ENCODE measurements around the gene ITPR1.
A peak's percentile ranks its signal among the peaks of the same experiment; 100 is the strongest.

ITPR1 gene

DNA sequence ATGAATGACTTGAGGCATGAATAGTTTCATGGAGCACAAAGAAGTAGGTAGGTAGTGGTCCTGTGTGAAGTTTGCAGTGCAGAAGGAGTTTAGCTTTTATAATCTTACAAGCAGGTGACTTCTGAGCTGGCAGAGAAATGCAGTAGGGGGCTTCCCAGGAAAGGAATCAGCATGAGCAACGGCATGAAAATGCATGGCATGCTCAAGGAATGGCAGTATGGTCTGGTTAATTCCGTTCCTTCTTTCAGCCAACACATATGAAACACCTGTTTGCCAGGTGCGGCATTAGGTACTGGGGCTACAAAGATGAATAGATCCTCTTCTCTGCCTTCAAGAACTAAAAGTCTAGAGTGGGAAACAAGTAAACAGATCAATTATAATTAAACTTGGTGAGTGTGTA is 348.1 kb downstream of the ITPR1 start:
- no peak overlapping the region for H3K27ac ChIP-seq (ENCODE audit: insufficient read depth in 1 of 2, low read depth in 1 of 2, low read length in 2 of 2, poor library complexity in 1 of 2, severe bottlenecking in 2 of 2)
- H3K9me3 ChIP-seq (ENCODE audit: control extremely low read depth in 1 of 5, control insufficient read depth in 4 of 5, insufficient read depth in 2 of 5, low read depth in 1 of 5, low read length in 4 of 5) = no peaks in the 10 kb centered on the region
- H3K4me3 ChIP-seq (ENCODE audit: control insufficient read depth in 1 of 7, extremely low read depth in 1 of 7, insufficient read depth in 4 of 7, low read depth in 2 of 7, low read length in 6 of 7) = no peak overlapping the region
- H3K36me3 ChIP-seq (ENCODE audit: control insufficient read depth in 4 of 4, insufficient read depth in 4 of 4, low read length in 3 of 4) = peaks cover 17 to 31% (median 21%) of the 10 kb centered on the region in 4 experiments
- POLR2A ChIA-PET = no interaction called here
- H3K27me3 ChIP-seq (replicated peaks in 2 of 5; ENCODE audit: control insufficient read depth in 4 of 5, insufficient read depth in 5 of 5, low read length in 4 of 5) = no peaks in the 10 kb centered on the region
- WGBS (ENCODE audit: insufficient coverage) = 86% methylated on average over 1 of the region's 3 CpGs
- peaks cover 7 to 32% (median 21%) of the 10 kb centered on the region in 4 experiments for H3K4me1 ChIP-seq (ENCODE audit: control extremely low read depth in 1 of 4, control insufficient read depth in 4 of 4, insufficient read depth in 4 of 4, low read length in 3 of 4)
- no peak for DNase-seq
- CTCF ChIA-PET = interaction anchor here (1.5 to 1.9 kb wide), 2 partner anchors 10 to 25 kb away, joined by 3 to 7 read pairs; no protein-coding TSS in a partner anchor

DNA sequence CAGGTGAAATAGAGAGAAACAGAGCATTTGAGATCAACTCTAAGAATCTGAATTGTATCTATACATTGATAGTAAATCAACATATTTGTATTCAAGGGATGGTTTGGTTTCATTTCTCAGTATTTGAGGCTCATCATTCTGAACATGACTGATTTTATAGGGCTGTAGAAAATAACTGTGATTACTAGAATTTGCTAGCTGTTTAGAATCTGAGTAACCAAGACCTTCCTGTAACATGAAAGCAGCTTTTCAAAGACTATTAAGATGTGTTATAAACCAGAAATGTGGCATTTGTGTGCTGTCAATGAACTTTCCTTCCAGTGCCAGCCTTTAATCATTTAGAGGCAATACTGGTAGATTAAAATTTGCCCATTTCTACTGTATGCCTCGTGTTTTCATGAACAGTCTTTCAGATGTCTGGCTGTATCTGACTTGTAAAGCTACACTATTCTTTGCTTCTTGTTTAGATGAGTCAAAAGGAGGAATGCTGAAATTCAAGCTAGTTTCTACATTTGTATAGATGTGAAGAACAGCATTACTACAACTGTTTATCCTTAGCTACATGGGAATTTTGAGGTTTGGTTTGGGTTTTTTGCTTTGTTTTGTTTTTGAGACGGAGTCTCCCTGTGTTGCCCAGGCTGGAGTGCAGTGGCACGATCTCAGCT is 348.8 kb downstream of the ITPR1 start:
- POLR2A ChIA-PET = no interaction called here
- peaks cover 11 to 34% (median 22%) of the 10 kb centered on the region in 4 experiments for H3K4me1 ChIP-seq (ENCODE audit: control extremely low read depth in 1 of 4, control insufficient read depth in 4 of 4, insufficient read depth in 4 of 4, low read length in 3 of 4)

DNA sequence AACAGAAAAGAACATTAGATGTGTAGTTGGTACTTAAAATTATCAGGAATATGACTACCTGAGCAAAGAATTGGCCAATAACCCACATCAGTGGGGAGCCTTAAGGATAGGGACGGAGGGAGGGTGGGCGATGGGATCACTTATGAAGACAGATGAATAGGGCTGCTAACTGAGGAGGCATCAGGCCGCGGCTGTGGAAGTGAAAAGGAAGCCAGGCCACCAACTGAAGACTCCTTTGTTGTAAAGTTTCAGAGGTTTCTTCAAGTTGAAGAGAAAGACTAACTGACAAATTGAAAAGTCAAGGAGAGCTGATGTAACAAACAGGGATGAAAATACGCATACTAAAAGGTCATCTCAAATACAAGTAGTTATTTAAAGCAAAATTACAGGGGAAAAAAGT is 350.5 kb downstream of the ITPR1 start:
- H3K9me3 ChIP-seq (ENCODE audit: control extremely low read depth in 1 of 5, control insufficient read depth in 4 of 5, insufficient read depth in 2 of 5, low read depth in 1 of 5, low read length in 4 of 5) = no peaks in the 10 kb centered on the region
- DNase-seq = no peak
- peaks cover 10 to 16% (median 13%) of the 10 kb centered on the region in 4 experiments for H3K36me3 ChIP-seq (ENCODE audit: control insufficient read depth in 4 of 4, insufficient read depth in 4 of 4, low read length in 3 of 4)
- peaks cover 11 to 31% (median 19%) of the 10 kb centered on the region in 4 experiments for H3K4me1 ChIP-seq (ENCODE audit: control extremely low read depth in 1 of 4, control insufficient read depth in 4 of 4, insufficient read depth in 4 of 4, low read length in 3 of 4)
- CTCF ChIA-PET = interaction anchor here (0.6 to 1.9 kb wide), 7 partner anchors 11 to 282 kb away, joined by 3 to 5 read pairs (median 4); partner anchors contain the start of gene BHLHE40
- no peak overlapping the region for H3K27ac ChIP-seq (ENCODE audit: insufficient read depth in 1 of 2, low read depth in 1 of 2, low read length in 2 of 2, poor library complexity in 1 of 2, severe bottlenecking in 2 of 2)
- POLR2A ChIA-PET = no interaction called here
- 98% methylated on average over 4 of the region's 5 CpGs for WGBS (ENCODE audit: insufficient coverage)
- H3K4me3 ChIP-seq (ENCODE audit: control insufficient read depth in 1 of 7, extremely low read depth in 1 of 7, insufficient read depth in 4 of 7, low read depth in 2 of 7, low read length in 6 of 7) = no peak overlapping the region
- H3K27me3 ChIP-seq (replicated peaks in 2 of 5; ENCODE audit: control insufficient read depth in 4 of 5, insufficient read depth in 5 of 5, low read length in 4 of 5) = no peaks in the 10 kb centered on the region

More for the DNA sequence above, 348.8 kb downstream of the ITPR1 start:
- no peak for DNase-seq
- Histone ChIP-seq H3K9me3 (ENCODE audit: control extremely low read depth in 1 of 5, control insufficient read depth in 4 of 5, insufficient read depth in 2 of 5, low read depth in 1 of 5, low read length in 4 of 5) (no peaks in the 10 kb centered on the region), H3K27me3 (replicated peaks in 2 of 5; ENCODE audit: control insufficient read depth in 4 of 5, insufficient read depth in 5 of 5, low read length in 4 of 5) (no peaks in the 10 kb centered on the region), H3K36me3 (ENCODE audit: control insufficient read depth in 4 of 4, insufficient read depth in 4 of 4, low read length in 3 of 4) (peaks cover 14 to 27% (median 19%) of the 10 kb centered on the region in 4 experiments), H3K4me3 (ENCODE audit: control insufficient read depth in 1 of 7, extremely low read depth in 1 of 7, insufficient read depth in 4 of 7, low read depth in 2 of 7, low read length in 6 of 7) (no peak overlapping the region), H3K27ac (ENCODE audit: insufficient read depth in 1 of 2, low read depth in 1 of 2, low read length in 2 of 2, poor library complexity in 1 of 2, severe bottlenecking in 2 of 2) (no peak overlapping the region)
- CTCF ChIA-PET = interaction anchor here (1.5 to 1.9 kb wide), 2 partner anchors 11 to 24 kb away, joined by 3 to 7 read pairs; no protein-coding TSS in a partner anchor
- 100% methylated on average over 2 of the region's 3 CpGs for WGBS (ENCODE audit: insufficient coverage)

DNA sequence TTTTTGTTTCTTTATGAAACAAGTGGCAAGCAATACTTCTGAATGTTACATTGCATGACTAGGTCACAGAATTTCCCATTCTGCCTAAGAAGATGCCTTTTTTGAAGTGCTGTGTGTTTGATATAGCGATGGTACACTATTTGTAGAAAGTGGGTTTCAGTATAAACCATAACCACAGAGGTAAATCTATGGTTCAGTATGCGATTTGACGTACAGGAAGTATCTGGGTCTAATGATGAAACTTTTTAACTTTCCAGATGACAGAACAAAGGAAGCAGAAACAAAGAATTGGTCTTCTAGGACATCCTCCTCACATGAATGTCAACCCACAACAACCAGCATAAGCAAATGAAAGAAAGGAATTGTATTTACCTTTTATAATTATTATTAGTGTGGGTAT is 352.7 kb downstream of the ITPR1 start:
- WGBS (ENCODE audit: insufficient coverage) = no CpG with 5 or more reads among the region's 3 CpGs
- CTCF ChIA-PET = interaction anchor here (1.2 kb wide), 1 partner anchor 178 kb away, joined by 3 read pairs; no protein-coding TSS in a partner anchor
- DNase-seq = peak; percentile 83 to 90 (median 87)

DNA sequence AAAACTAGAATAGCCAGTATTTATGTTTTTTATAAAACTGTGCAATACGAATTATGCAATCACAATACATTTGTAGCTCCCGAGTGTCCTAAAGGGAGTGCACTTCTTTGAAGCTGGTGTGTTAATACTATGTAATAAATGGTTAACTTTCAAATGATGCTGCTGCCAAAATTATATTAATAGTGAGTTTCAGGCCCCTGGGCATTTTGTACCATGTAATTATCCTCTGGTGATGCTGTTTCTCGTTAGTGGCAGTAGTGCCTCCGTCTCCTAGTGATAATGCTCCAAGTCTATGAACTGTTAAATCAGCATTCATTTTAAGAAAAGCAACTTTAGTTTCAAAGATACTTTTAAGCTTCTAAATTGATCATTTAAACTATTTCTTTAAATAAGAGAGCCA is 353.4 kb downstream of the ITPR1 start:
- Histone ChIP-seq H3K4me1 (ENCODE audit: control extremely low read depth in 1 of 4, control insufficient read depth in 4 of 4, insufficient read depth in 4 of 4, low read length in 3 of 4) (peaks cover 25 to 50% (median 32%) of the 10 kb centered on the region in 4 experiments), H3K27ac (ENCODE audit: insufficient read depth in 1 of 2, low read depth in 1 of 2, low read length in 2 of 2, poor library complexity in 1 of 2, severe bottlenecking in 2 of 2) (no peak overlapping the region), H3K27me3 (replicated peaks in 2 of 5; ENCODE audit: control insufficient read depth in 4 of 5, insufficient read depth in 5 of 5, low read length in 4 of 5) (no peaks in the 10 kb centered on the region), H3K4me3 (ENCODE audit: control insufficient read depth in 1 of 7, extremely low read depth in 1 of 7, insufficient read depth in 4 of 7, low read depth in 2 of 7, low read length in 6 of 7) (no peak overlapping the region), H3K36me3 (ENCODE audit: control insufficient read depth in 4 of 4, insufficient read depth in 4 of 4, low read length in 3 of 4) (peaks cover 4 to 10% (median 4%) of the 10 kb centered on the region in 4 experiments), H3K9me3 (ENCODE audit: control extremely low read depth in 1 of 5, control insufficient read depth in 4 of 5, insufficient read depth in 2 of 5, low read depth in 1 of 5, low read length in 4 of 5) (no peaks in the 10 kb centered on the region)
- WGBS (ENCODE audit: insufficient coverage) = 96% methylated on average over 4 of the region's 4 CpGs
- POLR2A ChIA-PET = interaction anchor here (1.0 kb wide), 1 partner anchor 132 kb away, joined by 5 read pairs; the partner anchor contains the start of gene BHLHE40
- DNase-seq = no peak
- CTCF ChIA-PET = interaction anchor here (0.8 to 1.2 kb wide), 6 partner anchors 8 to 177 kb away, joined by 3 to 4 read pairs (median 3); no protein-coding TSS in a partner anchor

More for the DNA sequence above, 352.7 kb downstream of the ITPR1 start:
- H3K9me3 ChIP-seq (ENCODE audit: control extremely low read depth in 1 of 5, control insufficient read depth in 4 of 5, insufficient read depth in 2 of 5, low read depth in 1 of 5, low read length in 4 of 5) = no peaks in the 10 kb centered on the region
- no peak overlapping the region for H3K4me3 ChIP-seq (ENCODE audit: control insufficient read depth in 1 of 7, extremely low read depth in 1 of 7, insufficient read depth in 4 of 7, low read depth in 2 of 7, low read length in 6 of 7)
- H3K36me3 ChIP-seq (ENCODE audit: control insufficient read depth in 4 of 4, insufficient read depth in 4 of 4, low read length in 3 of 4) = peaks cover 7 to 10% (median 9%) of the 10 kb centered on the region in 4 experiments
- H3K4me1 ChIP-seq (ENCODE audit: control extremely low read depth in 1 of 4, control insufficient read depth in 4 of 4, insufficient read depth in 4 of 4, low read length in 3 of 4) = peaks cover 23 to 43% (median 28%) of the 10 kb centered on the region in 4 experiments
- no peaks in the 10 kb centered on the region for H3K27me3 ChIP-seq (replicated peaks in 2 of 5; ENCODE audit: control insufficient read depth in 4 of 5, insufficient read depth in 5 of 5, low read length in 4 of 5)
- POLR2A ChIA-PET = interaction anchor here (1.0 kb wide), 1 partner anchor 133 kb away, joined by 5 read pairs; the partner anchor contains the start of gene BHLHE40
- H3K27ac ChIP-seq (ENCODE audit: insufficient read depth in 1 of 2, low read depth in 1 of 2, low read length in 2 of 2, poor library complexity in 1 of 2, severe bottlenecking in 2 of 2) = peak overlapping the region in 1 of 2 experiments; percentile 12

DNA sequence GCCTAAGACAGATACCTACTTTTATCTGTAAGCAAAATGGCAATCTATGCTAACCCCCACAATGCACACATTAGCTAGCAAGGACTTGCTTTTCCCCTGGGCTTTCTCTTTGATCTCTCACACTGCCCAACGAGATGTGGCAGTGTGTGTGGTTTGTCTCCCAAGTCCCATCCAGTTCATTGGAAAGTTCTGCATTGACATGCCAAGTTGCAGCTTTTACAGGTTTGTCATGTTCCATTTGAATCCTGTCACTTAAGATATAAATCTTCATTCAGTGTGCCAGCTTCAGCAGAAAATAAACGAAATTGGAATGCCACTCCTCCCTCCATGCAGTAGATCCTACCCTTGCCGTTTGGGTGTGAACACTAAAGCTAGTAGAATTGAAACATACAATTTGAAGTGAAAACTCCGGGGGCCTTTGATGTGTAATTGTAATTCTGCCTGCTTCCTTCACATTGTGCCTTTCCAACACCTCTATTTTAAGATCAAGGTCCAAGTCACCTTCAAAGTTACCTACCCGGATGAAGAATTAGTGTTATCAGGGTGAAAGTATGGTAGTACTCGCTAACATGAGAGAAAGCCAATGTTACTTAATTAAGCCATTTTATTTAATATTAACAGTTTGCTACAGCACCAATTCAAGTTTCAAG is 355.2 kb downstream of the ITPR1 start:
- Histone ChIP-seq H3K4me3 (ENCODE audit: control insufficient read depth in 1 of 7, extremely low read depth in 1 of 7, insufficient read depth in 4 of 7, low read depth in 2 of 7, low read length in 6 of 7) (no peak overlapping the region), H3K27me3 (replicated peaks in 2 of 5; ENCODE audit: control insufficient read depth in 4 of 5, insufficient read depth in 5 of 5, low read length in 4 of 5) (no peaks in the 10 kb centered on the region), H3K4me1 (ENCODE audit: control extremely low read depth in 1 of 4, control insufficient read depth in 4 of 4, insufficient read depth in 4 of 4, low read length in 3 of 4) (peaks cover 28 to 61% (median 40%) of the 10 kb centered on the region in 4 experiments), H3K27ac (ENCODE audit: insufficient read depth in 1 of 2, low read depth in 1 of 2, low read length in 2 of 2, poor library complexity in 1 of 2, severe bottlenecking in 2 of 2) (no peak overlapping the region), H3K36me3 (ENCODE audit: control insufficient read depth in 4 of 4, insufficient read depth in 4 of 4, low read length in 3 of 4) (peaks cover 4 to 9% (median 4%) of the 10 kb centered on the region in 4 experiments), H3K9me3 (ENCODE audit: control extremely low read depth in 1 of 5, control insufficient read depth in 4 of 5, insufficient read depth in 2 of 5, low read depth in 1 of 5, low read length in 4 of 5) (no peaks in the 10 kb centered on the region)
- CTCF ChIA-PET = interaction anchor here (1.5 to 2.1 kb wide), 2 partner anchors 129 to 131 kb away, joined by 4 to 7 read pairs; partner anchors contain the start of gene BHLHE40
- DNase-seq = no peak
- POLR2A ChIA-PET = interaction anchor here (0.6 kb wide), 1 partner anchor 129 kb away, joined by 4 read pairs; no protein-coding TSS in a partner anchor
- 100% methylated on average over 1 of the region's 6 CpGs for WGBS (ENCODE audit: insufficient coverage)
